Upper lobe of left lung (tissue), 6 donors: ENCODE data around the gene SPTBN1. TPM values are rescaled to one million over a fixed set of nuclear protein-coding genes. Genes with fewer than 3 reads are reported as not detected.

Source experiments
- ATAC-seq, 2 donors: fragments of 200-7000 bp; cut with Tn5 transposase; one replicate each; pipeline ENCODE4 v1.9.1; 2022; ENCODE audit warnings: mild to moderate bottlenecking in 2 of 2, moderate library complexity in 2 of 2; ENCODE audit not compliant: low FRiP score in 2 of 2
- DNase-seq, 2 donors: peaks; one replicate each; pipeline ENCODE4 v3.0.0-alpha.2; 2019 to 2020
- H3K27ac ChIP-seq, 4 donors: fragments of 200-600 bp; sonication (generic); one replicate each; pipeline ENCODE4 v1.5.1; 2016 to 2019
- H3K27me3 ChIP-seq, 4 donors: fragments of 200-600 bp; sonication (generic); one replicate each; pipeline ENCODE4 v1.5.1; 2017 to 2019
- H3K36me3 ChIP-seq, 4 donors: fragments of 200-600 bp; sonication (generic); one replicate each; pipeline ENCODE4 v1.5.1; 2016 to 2019
- H3K4me1 ChIP-seq, 4 donors: fragments of 200-600 bp; sonication (generic); one replicate each; pipeline ENCODE4 v1.5.1; 2018 to 2019
- H3K4me3 ChIP-seq, 4 donors: fragments of 200-600 bp; sonication (generic); one replicate each; pipeline ENCODE4 v1.5.1; 2017 to 2019; ENCODE audit warnings: mild to moderate bottlenecking in 2 of 4, moderate library complexity in 1 of 4
- H3K9me3 ChIP-seq, 4 donors: fragments of 200-600 bp; sonication (generic); one replicate each; pipeline ENCODE4 v1.5.1; 2018 to 2019
- CTCF ChIP-seq, 6 experiments: fragments of 450-650 bp in 4 of 6; fragments of 200-600 bp in 2 of 6; sonication (generic) in 2 of 6; IDR thresholded peaks; one replicate each; pipeline ENCODE4 v1.5.1; 2016 to 2019; ENCODE audit warnings: antibody characterized with exemption in 6 of 6
- EP300 ChIP-seq, 4 donors: sonication (generic); formaldehyde crosslinking; IDR thresholded peaks; one replicate each; pipeline ENCODE4 v1.5.1; 2017; ENCODE audit warnings: antibody characterized with exemption in 4 of 4, control low read depth in 2 of 4
- POLR2A ChIP-seq, 4 donors: fragments of 450-650 bp; IDR thresholded peaks; one replicate each; pipeline ENCODE4 v1.5.1; 2016 to 2017; ENCODE audit warnings: antibody characterized with exemption in 4 of 4, mild to moderate bottlenecking in 2 of 4
- POLR2AphosphoS5 ChIP-seq, 2 donors: sonication (generic); formaldehyde crosslinking; IDR thresholded peaks; one replicate each; pipeline ENCODE4 v1.5.1; 2017; ENCODE audit warnings: antibody characterized with exemption in 2 of 2
- WGBS, 2 donors: methylation state at CpG; one replicate each; pipeline ENCODE4 v1.1.5; 2017 to 2018; 5-methylcytosine and 5-hydroxymethylcytosine counted together
- total RNA-seq, 6 donors: library from RNA; depleted of rRNA in 4 of 6; stranded (reverse); fragments of >200 nt in 4 of 6; gene quantifications; one replicate each; pipeline versions ENCODE4 v1.1.0 to v1.2.1, GENCODE V29; 2016 to 2021
- donor health status: DM: no; HTN: no; CAD: no; lungs with moderate emphysema.
- donor health status: DM: no; HTN: yes; CAD: no; lungs with severe emphysema.

The SPTBN1 gene
- 100 to 1,000 TPM; 449 to 911 (median 654) TPM for total RNA-seq

- peaks cover 16 to 60% (median 17%) of the 10 kb centered on the region in 4 donors for H3K4me1 ChIP-seq
- DNase-seq (peak; percentile 89 to 96), ATAC-seq (peak; percentile 95 to 97)
- TF ChIP-seq POLR2AphosphoS5 (IDR thresholded peaks at IDR 0.05) (peak; percentile 78 to 87), CTCF (IDR thresholded peaks at IDR 0.05) (peak in 2 of 6 experiments; percentile 16 to 45), EP300 (IDR thresholded peaks at IDR 0.05) (no peak), POLR2A (IDR thresholded peaks at IDR 0.05) (peak in 3 of 4 donors; percentile 26 to 82 (median 61))
- no peaks in the 10 kb centered on the region for H3K9me3 ChIP-seq
- H3K27ac ChIP-seq = peak within 1 kb of the TSS; percentile 95 to 97 (median 97)
- no peaks in the 10 kb centered on the region for H3K36me3 ChIP-seq
- WGBS, 2 donors = 0 to 1% methylated on average over 9 to 27 of the region's 67 CpGs
- H3K4me3 ChIP-seq = peak within 1 kb of the TSS; percentile 81 to 91 (median 87)
- H3K27me3 ChIP-seq = peaks cover 0 to 11% (median 1%) of the 10 kb centered on the region in 4 donors
Observed at GRCh38 chr2:54455563-54456361, at the start of gene SPTBN1. Gene SPTBN1 (plus strand): TSS chr2:54456327. CDS start chr2:54526419, 70,092 bp downstream.

GRCh38 chr2:54407693-54408092 is 48.4 kb upstream of the SPTBN1 start:
- WGBS, 2 donors = 90 to 94% methylated on average over 3 of the region's 3 CpGs
- Histone ChIP-seq H3K4me3 (no peak overlapping the region), H3K27me3 (no peaks in the 10 kb centered on the region), H3K9me3 (no peaks in the 10 kb centered on the region), H3K27ac (peak overlapping the region in 1 of 4 donors; percentile 77), H3K36me3 (no peaks in the 10 kb centered on the region), H3K4me1 (peaks cover 11 to 22% (median 18%) of the 10 kb centered on the region in 4 donors)
- DNase-seq (no peak), ATAC-seq (no peak)
- TF ChIP-seq POLR2AphosphoS5 (IDR thresholded peaks at IDR 0.05) (no peak), CTCF (IDR thresholded peaks at IDR 0.05) (no peak), EP300 (IDR thresholded peaks at IDR 0.05) (no peak), POLR2A (IDR thresholded peaks at IDR 0.05) (no peak)

- Histone ChIP-seq H3K27ac (no peak overlapping the region), H3K36me3 (no peaks in the 10 kb centered on the region), H3K9me3 (no peaks in the 10 kb centered on the region), H3K27me3 (no peaks in the 10 kb centered on the region), H3K4me3 (no peak overlapping the region), H3K4me1 (peaks cover 6 to 21% (median 16%) of the 10 kb centered on the region in 4 donors)
- 73 to 81% methylated on average over 3 of the region's 3 CpGs for WGBS, 2 donors
- ATAC-seq (no peak), DNase-seq (no peak)
- no peak for TF ChIP-seq POLR2AphosphoS5 (IDR thresholded peaks at IDR 0.05)
- no peak for TF ChIP-seq POLR2A (IDR thresholded peaks at IDR 0.05)
- no peak for TF ChIP-seq EP300 (IDR thresholded peaks at IDR 0.05)
- TF ChIP-seq CTCF (IDR thresholded peaks at IDR 0.05) = no peak
Observed at GRCh38 chr2:54408288-54408687, 47.8 kb upstream of the SPTBN1 start.

GRCh38 chr2:54409752-54410151 is 46.4 kb upstream of the SPTBN1 start:
- H3K9me3 ChIP-seq = no peaks in the 10 kb centered on the region
- no peak overlapping the region for H3K27ac ChIP-seq
- 77 to 78% methylated on average over 5 of the region's 5 CpGs for WGBS, 2 donors
- no peak overlapping the region for H3K4me3 ChIP-seq
- TF ChIP-seq POLR2A (IDR thresholded peaks at IDR 0.05) = no peak
- TF ChIP-seq EP300 (IDR thresholded peaks at IDR 0.05) = no peak
- no peak for TF ChIP-seq POLR2AphosphoS5 (IDR thresholded peaks at IDR 0.05)
- TF ChIP-seq CTCF (IDR thresholded peaks at IDR 0.05) = no peak
- ATAC-seq = no peak
- DNase-seq = no peak
- peaks cover 0 to 13% (median 6%) of the 10 kb centered on the region in 4 donors for H3K4me1 ChIP-seq
- H3K36me3 ChIP-seq = no peaks in the 10 kb centered on the region
- H3K27me3 ChIP-seq = no peaks in the 10 kb centered on the region
